VCaP (cell line): ENCODE measurements around the gene SLC6A15.

Source experiments
- H3K27ac ChIP-seq: fragments of 450-650 bp; 2 replicates; pipeline ENCODE4 v1.5.1; 2017
- TF ChIP-seq, protein P1 (sequence below): fragments of 450-650 bp; conservative IDR thresholded peaks from 2 replicates; pipeline ENCODE4 v1.5.1; 2017; ENCODE audit warnings: mild to moderate bottlenecking, moderate library complexity

The SLC6A15 gene

DNA sequence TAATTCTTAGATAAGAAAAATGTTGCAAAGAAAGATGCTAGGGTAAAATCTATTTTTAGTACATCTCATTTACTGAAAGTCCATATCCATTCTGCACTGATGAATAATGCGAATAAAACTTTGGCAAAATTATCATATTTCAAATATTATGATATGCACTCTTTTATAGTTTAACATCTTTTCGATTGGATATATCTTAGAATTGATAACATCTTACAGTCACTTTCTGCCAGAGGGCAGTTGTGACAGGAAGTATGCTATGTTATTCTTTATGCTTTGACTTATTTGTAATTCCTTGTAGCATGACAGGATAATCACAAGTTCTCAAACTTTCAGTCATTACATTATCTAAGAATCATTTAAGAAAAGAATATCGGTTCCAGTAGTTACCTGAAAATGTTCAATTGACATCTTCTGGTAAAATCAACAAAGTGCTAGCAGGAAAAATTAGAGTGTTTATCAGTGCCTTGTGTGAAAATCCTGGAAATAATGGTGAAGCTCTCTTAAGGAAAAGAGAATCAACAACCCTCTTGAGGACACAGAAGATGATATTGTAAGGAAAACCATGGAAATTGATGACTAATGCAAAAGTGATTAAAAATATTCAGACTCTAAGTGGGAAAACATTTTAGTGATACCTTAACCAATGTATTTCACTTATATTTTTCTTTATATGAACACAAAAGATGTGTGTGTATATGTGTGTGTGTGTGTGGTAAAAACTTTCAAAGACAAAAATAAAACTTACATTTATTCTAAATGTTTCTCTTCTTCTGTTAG is 95.5 kb downstream of the SLC6A15 start:
- TF ChIP-seq, protein P1, sequence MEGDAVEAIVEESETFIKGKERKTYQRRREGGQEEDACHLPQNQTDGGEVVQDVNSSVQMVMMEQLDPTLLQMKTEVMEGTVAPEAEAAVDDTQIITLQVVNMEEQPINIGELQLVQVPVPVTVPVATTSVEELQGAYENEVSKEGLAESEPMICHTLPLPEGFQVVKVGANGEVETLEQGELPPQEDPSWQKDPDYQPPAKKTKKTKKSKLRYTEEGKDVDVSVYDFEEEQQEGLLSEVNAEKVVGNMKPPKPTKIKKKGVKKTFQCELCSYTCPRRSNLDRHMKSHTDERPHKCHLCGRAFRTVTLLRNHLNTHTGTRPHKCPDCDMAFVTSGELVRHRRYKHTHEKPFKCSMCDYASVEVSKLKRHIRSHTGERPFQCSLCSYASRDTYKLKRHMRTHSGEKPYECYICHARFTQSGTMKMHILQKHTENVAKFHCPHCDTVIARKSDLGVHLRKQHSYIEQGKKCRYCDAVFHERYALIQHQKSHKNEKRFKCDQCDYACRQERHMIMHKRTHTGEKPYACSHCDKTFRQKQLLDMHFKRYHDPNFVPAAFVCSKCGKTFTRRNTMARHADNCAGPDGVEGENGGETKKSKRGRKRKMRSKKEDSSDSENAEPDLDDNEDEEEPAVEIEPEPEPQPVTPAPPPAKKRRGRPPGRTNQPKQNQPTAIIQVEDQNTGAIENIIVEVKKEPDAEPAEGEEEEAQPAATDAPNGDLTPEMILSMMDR = no peak

DNA sequence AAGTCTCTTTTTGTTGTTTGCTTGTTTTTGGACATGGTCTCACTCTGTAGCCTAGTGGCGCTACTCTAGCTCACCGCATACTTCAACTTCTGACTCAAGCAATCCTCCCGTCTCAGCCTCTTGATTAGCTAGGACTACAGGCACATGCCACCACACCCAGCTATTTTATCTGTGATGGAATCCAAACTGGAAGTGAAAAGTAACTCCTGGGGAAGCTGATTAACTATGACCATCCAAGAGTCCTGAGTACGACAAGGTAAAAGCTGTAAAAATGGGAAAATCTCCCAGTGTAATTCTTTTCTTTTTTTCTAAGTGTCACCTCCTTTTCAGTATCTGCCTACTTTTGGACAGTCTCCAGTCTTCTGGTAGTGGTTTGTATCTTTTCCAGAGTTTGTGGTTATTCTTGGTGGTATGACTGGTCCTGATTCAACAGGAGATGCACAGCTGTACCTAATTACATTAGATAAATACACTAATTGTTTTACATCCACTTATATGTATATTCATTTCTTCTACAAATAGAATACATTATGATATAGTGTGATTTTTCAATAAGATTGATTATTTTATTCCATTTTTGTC is 97.8 kb downstream of the SLC6A15 start:
- H3K27ac ChIP-seq = no peak overlapping the region
- TF ChIP-seq, protein P1 = no peak

More for the DNA sequence above, 95.5 kb downstream of the SLC6A15 start:
- no peak overlapping the region for H3K27ac ChIP-seq

DNA sequence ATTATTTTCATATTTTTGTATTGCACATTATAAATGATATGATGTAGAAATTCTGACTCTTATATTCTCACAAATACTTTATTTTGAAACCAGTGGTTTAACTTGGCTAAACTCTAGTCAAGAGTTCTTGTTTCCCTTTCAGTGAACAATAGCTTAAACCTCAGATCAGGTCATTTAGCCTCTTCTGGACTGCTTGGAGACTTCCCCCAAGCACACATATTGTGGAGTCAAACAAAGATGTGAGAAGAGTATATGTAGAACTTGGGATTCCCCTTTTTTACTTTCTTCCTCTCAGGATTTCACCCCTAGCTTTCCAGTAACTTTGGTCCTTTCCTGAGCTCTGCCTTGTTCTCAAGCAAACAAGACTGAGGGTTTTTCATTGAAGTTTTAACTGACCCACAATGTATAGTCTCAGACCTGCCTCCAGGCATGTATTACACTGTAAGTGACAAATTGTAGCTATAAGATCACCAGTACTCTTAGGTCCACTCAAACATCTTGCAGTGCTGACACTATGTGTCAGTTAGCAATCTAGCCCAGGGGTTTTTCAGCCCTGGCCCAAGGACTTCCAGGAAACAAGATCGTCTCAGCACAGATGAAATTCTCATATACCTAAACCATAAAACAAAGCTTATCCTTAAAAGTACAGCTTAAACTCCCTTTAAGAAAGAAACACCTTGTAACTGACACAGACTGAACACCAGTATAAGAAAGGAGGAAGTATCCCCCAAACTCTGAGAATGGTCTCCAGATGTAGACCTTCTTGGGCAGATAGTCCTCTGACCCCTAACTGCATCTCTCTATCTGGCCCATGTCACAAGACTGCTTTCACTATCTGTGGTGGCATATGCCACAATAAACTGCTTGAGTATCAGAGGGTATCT is 98.6 kb downstream of the SLC6A15 start:
- no peak overlapping the region for H3K27ac ChIP-seq
- TF ChIP-seq, protein P1 = no peak

DNA sequence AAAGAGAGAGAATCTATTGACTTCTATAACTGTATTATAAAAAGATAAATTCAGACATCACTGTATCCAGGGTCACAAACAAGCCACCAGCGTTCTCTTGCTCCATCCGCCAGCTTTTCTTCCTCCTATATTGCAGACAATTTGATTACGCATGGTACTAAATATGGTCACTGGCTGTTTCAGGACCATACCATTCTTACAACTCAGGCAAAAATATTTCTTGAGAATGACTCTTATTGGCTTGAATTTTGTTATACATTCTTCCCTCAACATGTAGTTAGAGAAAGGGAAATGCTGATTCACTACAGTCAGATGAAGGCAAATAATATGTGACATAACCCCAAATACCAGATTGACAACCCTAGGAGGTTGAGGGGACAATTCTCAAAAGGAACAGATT is 101.3 kb downstream of the SLC6A15 start:
- no peak overlapping the region for H3K27ac ChIP-seq
- TF ChIP-seq, protein P1 = no peak

DNA sequence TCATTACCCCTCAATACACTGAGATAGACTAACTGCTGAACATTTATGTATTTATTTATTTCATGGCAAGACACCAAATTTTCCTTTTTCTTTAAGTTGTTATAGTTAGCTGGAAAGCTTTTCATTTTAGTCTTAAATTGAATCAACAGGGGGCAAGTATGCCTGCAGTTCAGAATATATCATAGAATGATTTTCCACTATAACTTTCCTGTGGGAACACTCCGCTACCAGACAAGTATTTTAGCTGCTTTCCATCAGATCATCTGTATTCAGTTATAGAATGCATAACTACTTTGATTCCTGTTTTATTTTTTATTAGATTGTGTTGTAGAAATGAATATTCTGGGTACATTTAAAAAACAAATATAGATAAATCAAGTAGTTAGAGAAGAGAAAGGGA is 102.0 kb downstream of the SLC6A15 start:
- no peak overlapping the region for H3K27ac ChIP-seq
- TF ChIP-seq, protein P1 = no peak
